HG02938 (cell line): ENCODE results near the gene CFAP53.

ENCODE experiments used
- ATAC-seq: cut with Tn5 transposase; IDR thresholded peaks from one replicate; pipeline ENCODE4 v1.9.1; 2021; ENCODE audit warnings: mild to moderate bottlenecking, moderate library complexity; ENCODE audit not compliant: unreplicated experiment

The CFAP53 gene

DNA sequence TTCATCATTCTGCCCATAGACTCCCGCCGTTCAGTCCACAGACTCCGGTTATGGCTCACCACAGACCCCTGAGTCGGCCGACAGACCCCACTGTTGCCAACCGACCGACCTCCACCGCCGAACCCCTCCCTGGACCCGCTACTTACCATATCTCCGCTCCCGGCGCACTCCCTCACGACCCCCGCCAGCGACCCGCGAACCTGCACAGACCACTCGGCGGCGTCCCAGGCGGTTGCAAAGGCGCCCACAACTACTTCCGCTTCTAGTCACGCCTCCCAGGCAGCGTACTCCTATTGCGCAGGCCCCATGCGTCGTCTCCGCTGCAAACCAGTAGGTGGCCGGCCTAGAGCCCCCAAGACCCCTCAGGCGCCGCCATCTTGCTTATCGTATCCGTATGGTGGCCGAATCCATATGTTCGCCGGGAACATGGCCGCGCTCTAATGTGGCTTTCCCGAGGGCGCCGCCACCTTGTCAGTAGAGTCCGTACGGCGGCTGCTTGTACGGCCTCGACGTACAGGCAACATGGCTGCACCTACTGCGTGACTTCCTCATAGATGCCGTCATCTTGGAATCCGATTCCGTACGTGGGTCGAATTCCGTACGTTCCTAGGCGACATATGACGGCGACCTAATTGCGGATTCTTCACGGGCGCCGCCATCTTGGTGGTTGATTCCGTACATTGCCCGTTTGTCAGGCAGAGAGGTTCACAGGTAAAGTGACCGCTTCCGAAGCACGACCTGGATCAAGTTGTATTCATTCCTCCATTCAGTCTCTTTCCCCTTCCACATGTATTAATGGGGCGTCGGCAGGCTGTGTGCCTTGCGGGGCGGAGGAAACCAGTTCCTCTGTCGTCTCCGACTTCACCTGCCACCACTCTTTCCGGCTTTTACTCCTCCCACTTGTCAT, 21.4 kb upstream of the CFAP53 start, which contains the start of gene CXXC1:
Gene CXXC1, minus strand, starts transcription at position 252 of the 907 bp plus-strand sequence. Its CDS starts 103 bp downstream, at position 149.
- peak; percentile 88 for ATAC-seq

DNA sequence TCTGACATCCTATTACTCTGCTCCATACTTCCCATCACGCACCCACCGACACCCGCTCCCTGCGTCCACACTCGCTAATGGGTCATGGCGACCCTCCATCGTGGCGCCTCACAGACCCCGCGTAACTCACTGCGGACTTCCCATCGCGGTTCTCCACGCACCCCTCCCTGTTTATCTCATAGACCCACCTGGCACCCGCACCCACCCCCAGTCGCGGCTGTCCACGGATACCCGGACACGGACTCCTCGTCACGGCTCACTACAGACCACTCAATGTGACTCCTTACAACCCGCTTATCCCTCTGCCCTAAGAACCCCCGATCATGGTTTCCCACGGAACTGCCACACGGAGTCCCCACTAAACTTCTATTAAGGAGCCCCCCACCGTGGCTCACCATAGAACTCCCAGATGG, 20.7 kb upstream of the CFAP53 start:
- no peak for ATAC-seq

DNA sequence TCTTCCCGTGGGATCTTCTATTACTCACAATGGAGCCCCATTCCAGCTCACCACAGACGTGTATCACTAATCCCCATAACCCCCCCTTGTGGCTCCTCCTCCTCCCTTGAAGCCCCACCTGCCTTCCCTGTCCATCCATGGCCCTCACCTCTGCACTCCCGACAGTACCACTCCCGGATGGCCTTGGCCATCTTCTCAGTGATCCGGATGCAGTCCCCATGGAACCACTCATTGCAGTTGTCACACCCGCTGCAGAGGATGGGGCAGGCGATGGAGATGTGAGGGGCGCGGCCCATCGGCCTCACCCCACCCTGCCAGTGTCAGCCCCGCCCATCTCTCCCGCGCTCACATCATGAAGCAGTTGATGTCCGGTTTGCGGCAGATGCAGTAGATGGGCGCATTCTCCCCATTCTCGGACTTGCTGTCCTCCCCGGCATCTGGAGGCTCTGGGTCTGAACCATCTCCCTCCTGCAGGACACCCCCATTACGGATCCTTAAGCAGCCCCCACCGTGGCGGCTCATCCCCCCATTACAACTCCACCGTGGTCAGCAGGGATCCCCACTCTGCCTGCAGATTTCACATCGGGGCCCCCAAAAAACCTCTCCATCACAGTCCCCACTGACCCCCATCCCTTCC, 20.2 kb upstream of the CFAP53 start:
- no peak for ATAC-seq

DNA sequence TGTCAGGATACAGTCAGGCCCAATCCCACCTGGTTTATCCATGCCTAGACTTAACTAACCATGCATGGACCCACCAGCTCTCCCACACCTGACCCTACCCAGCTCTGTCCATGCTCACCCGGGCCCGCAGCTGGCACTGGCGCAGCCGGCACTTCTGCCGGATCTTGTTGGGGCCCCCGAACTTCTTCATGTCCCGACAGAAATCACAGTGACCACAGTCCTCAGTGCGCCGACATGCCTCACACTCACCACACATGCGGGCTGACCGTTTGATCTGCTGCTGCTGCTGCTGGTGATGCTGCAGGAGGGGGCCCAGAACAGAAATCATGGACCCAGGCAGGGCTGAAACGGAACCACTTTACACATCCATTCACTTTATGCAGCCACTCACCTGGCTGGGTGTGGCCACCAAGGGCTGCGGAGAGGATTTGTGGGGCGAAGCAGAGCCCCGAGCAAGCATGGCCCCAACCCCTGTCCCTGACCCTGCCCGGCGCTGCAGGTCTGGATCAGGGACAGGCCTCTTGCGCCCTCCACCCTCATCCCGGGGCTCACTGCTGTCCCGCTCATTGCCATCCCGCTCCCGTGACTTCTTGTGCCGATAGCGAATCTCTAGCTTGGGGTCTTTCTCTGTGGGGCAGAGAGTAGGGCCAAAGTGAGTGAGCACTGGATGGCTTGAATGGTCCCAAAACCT, 19.5 kb upstream of the CFAP53 start:
- no peak for ATAC-seq

DNA sequence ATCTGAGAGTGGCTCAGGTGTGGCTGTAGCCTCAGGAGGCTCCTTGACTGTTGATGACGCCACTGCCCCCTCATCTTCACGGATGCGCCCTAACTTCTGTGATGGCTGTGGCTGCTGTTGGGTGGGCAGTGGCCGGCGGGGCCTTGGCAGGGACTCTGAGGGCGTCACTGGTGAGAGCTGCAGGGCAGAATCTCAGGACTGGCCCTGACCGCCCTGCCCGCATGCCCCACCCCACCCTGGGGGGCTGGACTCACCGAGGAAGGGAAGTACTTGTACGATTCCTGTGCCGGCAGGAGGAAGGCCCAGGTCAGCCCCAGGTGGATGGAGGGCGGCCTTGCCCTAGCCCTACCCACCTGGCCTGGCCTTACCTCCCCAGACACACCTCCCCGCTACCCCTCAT, 18.8 kb upstream of the CFAP53 start:
- ATAC-seq, result no peak

DNA sequence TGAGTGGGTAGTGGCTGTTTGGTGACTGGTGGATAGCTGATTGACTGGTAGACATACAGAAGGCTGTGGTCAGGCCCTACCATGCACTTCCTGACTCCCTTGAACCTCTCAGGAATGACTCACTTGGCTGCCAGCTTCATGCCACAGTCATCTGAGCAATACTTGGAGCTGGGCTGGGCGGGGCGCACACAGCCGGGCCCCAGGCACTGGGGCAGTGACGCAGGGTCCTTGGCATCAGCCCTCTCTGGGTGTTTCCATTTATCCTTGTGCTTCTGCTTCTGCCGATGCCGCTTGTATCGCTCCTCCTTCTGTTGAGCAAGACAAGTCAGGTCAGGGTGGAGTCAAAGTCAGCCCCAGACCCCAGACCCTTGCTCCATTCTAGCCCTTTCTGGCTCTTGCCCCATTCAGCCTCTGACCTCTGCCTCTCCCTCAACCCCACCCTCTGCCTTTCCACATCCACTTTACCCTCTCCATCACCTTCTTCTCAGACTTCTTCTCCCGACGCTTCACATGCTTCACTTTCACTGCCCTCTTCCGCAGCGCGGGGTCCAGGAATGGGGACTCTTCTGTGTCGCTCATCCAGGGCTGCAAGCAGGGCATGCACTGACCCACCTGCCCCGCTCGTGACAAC, 18.1 kb upstream of the CFAP53 start:
- ATAC-seq, result no peak

DNA sequence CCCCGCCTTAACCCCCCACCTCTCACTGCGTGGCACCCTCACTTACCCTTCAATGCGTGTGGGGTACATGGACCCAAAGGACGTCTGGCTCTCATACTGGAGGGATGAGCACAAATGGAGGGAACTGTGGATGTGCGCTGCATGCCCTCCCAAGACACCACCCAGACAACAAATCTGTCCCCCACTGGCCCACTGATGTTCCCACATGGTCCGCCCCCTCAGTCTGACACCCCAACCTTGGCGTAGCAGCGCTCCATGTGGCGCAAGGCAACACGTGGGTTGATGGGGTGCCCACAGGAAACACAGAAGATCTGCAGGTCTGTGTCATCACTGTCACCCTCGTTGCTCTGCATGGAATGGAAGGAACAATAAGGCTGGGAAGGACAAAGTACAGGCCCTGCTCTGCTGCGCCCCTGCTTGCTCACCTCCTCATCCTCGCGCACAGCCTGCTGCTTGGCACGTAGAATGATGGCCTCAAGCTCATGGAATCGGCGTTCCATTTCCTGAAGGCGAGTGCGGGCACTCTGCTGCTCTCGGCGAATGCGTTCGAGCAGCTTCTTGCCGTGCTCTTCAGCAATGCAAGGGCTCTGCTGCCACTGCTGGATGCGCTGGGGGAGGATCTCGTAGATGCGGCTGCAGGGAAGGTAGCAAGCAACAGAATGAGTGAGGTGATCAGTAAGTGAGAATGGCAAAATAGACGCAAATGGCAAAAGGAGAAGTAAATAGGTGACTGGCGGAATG, 17.3 kb upstream of the CFAP53 start:
- no peak for ATAC-seq

DNA sequence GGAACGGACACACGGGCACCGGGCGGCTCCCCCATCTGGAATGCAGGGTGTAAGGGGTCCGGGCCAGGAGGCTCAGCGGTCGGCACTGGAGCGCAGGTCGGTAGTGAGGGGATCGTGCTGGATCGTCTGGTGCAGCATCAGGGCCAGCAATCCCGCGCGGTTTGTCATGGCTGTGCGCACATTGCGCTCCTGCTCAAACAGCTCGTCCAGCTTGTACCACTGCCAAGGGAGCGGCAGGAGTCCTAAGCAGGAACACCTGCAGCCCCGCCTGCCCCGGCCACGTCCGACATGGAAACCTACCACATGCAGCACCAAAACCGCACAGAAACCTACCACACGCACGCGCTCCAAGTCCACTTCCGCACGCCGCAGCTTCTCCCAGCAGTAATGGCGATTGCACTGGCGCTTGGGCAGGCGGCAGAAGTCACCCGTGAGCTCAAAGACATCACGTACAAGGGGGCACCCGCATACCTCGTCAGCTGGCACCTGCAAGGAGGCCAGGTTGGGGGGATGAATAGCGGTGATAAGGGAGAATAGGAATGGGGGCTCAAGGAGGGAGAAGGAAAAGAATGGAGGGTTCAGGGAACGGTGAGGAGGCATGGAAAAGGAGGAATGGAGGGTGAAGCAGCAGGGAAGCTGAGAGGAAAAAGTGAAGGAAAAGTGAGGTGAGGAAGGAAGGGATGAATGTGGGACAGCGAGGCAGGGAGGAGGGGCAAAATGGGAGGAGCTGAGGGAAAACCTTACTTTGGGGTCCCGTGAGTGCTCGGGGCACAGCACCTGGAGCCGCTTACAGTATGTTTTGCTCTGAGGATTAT, 16.4 kb upstream of the CFAP53 start:
- no peak for ATAC-seq

DNA sequence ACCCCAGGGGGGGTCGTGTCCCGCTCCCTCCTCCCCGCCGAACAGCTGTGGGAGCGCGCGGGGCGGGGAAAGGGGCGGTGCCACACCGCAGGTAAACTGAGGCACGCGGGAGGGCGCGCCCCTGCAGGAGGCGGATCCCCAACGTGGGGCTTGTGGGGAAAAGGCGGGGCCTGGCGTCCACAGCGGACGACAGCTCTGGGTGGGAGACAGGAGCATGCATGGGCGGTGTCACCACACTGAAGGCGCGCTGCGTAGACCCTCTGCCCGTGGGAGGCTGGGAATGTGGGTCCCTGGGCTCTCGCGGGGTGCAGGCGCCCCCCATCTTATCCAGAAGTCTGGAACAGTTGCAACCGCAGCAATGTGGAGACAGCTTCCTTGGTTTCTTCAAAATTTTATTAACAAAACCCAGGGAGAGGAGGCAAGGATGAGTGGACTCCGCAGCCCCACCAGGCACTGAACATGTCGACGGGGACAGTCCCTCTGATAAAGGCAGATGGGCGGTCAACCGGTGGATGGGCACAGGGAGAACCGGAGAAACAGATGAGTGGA, 15.8 kb upstream of the CFAP53 start:
- ATAC-seq, result no peak

DNA sequence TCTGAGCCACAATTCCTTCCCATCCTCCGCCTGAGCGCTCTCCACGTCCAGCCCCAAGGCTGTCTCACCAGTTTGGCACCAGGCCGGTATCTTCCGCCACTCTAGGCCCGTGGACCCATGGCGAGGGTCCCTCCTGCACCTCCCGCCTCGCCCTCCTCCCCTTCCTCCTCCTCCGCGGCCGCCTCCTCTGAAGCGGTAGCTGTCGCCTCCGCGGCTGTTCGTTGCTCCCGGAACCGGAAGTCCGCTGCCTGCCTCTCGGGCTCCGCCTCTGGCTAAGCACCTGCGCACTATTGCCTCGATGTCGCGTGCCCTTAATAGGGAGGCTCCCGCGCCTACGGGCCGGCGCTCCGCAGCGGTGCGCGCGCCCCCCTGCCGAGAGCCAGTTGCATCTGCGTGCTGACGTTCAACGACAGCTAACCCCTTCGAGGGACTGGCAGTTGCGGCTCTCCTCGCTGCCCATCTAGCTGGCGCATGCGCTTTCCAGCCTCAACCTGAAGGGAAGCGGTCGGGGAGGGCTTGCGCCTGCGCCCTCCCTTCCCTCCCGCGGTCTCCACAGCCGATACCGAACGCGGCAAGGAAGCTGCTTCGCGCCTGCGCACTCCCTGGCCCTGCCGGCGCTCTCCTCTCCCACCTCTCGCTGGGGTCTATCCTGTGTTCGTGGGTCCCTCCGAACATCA, 15.1 kb upstream of the CFAP53 start, which contains the start of gene MBD1:
Gene MBD1, minus strand, starts transcription at position 229 of the 677 bp plus-strand sequence. CDS start 1,531 bp downstream, outside the sequence.
- ATAC-seq, result peak; percentile 89

DNA sequence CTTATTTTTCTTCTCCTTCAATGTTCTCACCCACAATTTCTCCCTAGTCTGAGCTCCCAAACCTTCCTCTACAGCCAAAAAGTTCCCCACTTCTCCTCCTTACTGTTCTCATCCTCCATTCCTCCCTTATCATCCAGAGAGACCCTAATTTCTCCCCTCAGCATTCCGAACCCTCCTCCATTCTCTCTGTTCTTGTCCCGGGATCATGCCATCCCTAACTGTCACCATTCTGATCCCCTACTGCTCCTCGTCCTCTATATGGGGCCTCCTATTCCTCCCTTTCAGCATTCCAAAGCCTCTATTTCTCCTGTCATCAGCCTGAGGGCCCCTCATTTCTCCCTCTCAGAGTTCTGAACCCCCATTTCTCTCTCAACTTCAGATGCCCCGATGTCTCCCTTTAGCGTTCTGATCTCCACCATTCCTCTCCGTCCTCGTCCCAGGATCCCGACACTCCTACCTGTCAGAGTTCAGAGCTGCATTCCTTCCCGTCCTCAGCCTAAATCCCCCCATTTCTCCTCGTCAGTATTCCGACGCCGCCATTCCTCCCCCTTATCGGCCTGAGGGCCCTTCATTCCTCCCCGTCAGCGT, 14.5 kb upstream of the CFAP53 start:
- no peak for ATAC-seq

DNA sequence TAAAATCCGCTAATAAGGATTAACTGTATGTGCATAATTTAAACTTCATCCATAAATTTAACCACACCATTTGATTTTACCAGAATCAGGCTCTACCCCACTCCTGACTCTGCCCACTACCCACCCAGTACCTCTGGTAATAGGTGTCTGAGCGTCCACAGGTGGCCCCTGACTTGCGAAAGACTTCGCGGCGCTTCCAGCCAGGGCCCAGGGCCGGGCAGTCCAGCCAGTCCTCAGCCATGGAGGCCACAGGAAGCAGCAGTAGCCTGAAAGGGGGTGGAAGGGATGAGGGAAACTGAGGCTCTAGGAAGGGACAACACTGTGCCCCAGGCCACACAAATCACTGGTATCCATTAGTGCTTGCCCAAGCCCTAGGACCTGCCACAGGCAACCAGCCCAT, 13.5 kb upstream of the CFAP53 start:
- ATAC-seq, result no peak

DNA sequence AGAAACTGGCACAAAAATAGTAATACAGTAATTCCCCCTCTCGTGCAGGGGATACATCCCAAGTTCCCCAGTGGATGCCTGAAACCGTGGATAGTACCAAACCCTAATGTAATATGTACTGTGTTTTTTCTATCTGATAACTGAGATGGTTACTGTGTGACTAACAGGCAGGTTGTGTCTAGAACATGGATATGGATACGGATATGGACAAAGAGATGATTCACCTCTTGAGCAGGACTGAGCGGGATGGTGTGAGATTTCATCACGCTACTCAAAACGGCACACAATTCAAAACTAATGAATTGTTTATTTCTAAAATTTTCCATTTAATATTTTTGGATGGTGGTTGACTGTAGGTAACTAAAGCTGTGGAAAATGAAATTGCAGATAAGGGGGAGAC, 11.6 kb upstream of the CFAP53 start:
- no peak for ATAC-seq

DNA sequence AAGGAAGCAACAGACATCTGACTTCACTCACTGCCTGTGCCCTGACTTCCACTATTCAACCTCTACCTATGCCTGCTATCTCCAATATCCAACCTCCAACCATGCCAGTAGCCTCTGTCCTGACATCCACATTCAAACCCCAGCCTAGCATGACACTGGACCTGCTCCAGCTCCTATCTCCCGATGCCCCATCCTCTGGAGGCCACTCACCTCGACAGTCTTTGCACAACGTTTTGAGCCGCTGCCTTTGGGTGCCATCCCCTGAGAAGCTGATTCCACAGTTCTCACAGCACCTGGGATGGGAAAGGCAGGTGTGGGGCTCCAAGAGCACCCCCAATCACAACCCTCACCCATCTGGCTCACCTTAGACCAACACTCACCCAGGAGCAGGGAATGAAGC, 10.2 kb upstream of the CFAP53 start:
- ATAC-seq, result no peak

DNA sequence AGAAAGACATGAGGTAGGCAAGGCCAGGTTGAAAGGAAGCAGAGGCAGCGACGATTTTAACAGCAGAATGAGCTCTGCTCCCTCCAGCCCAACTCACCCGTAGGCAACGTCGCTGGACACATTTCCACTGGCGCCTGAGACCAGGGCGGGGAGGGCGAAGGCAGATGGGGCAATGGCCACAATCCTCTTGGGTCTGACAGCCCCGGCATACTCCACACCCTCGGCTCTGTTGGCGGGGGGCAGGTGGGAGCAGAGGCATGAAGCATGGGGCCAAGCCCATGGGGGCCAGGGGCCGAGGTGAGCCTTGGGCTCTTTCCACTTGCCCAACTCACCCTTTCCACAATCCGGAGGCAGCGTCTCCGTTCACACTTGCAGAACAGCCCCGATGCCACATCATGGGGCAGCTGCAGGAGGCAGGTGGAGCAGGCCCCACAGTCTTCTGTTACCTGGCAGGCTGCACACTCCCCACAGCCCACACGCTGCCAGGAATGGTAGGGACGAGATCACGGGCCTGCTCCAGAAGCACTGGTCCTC, 9.3 kb upstream of the CFAP53 start:
- ATAC-seq, result no peak

DNA sequence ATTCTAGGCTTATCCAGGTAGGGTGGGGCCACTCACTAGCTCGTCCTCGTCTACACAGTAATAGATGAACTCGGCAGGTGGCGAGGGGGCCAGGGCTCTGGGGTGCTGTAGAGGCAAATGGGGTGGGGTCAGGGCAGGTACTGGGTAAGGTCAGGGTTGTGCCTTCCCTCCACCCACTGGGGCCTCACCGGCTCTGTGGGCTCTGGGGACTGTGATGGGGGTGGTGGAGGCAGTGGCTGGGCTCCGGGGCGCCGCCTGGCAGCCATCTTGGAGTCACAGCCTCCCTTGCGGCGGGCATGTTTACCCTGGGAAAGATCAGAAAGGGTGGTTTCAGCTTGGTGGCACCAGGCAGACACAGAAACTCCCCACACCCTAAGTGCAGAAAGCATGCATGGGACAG, 8.6 kb upstream of the CFAP53 start:
- ATAC-seq, result no peak

DNA sequence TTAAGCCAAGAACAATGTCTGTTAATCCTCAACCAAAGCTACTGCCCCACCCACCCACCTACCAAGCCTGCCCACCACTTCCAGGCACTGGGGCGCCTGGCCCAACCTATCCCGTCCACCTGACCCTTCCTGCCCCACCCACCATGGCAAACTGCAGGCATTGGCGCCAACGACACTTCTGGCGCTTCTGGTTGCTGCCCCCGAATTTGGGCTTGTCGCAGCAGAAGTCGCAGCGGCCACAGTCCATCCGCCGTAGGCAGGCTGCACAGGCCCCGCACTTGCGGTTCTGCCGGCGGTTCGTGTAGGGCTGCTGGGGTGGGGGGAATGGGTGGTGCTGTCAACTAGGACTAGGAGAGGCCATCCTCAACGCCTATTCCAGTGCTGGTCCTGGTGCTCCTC, 7.7 kb upstream of the CFAP53 start:
- ATAC-seq, result no peak
